ENCODE measurements around the gene KRT222. TPM values are rescaled to one million over a fixed set of nuclear protein-coding genes. Genes with fewer than 3 reads are reported as not detected.

Gene KRT222
- total RNA-seq, 1 donor from 2014 or later: not detected

GRCh38 chr17:40611840-40612474 is 53.0 kb downstream of the KRT222 start:
- H3K27ac Mint-ChIP-seq (ENCODE audit: unreplicated experiment): no peak overlapping the region
- H3K4me3 Mint-ChIP-seq (ENCODE audit: unreplicated experiment): no peak overlapping the region
- H3K4me1 Mint-ChIP-seq (ENCODE audit: low read depth): no peaks in the 10 kb centered on the region
- peaks cover 31% of the 10 kb centered on the region for H3K27me3 Mint-ChIP-seq (ENCODE audit: low read depth)
- H3K36me3 Mint-ChIP-seq (ENCODE audit: low read depth): peaks cover 1% of the 10 kb centered on the region
- no peaks in the 10 kb centered on the region for H3K9me3 Mint-ChIP-seq (ENCODE audit: low read depth)
- no peak for TF ChIP-seq CTCF (IDR thresholded peaks at IDR 0.05)
- no peak for DNase-seq (ENCODE audit: low spot score)

DNA sequence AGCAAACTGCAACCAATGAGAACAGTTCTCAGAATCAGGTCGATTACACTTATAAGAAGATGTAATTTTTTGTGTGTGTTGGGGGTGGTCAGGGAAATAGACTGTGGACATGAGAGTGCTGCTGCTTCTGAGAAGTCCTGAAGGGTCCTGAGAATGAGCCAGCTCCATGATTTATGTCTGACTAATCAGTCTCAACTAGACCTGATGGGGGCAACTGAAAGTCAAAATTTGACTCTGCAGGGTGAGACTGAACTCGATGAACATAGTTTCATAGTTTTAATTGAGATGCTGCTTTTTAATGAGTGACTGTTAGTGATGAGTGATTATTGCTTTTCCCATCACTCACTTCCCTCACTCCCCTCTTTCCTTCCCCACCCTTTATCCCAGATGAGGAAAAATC is 54.6 kb downstream of the KRT222 start:
- Mint-ChIP-seq H3K27ac (ENCODE audit: unreplicated experiment) (no peak overlapping the region), H3K9me3 (ENCODE audit: low read depth) (no peaks in the 10 kb centered on the region), H3K4me1 (ENCODE audit: low read depth) (no peaks in the 10 kb centered on the region), H3K36me3 (ENCODE audit: low read depth) (no peaks in the 10 kb centered on the region), H3K4me3 (ENCODE audit: unreplicated experiment) (no peak overlapping the region), H3K27me3 (ENCODE audit: low read depth) (peaks cover 20% of the 10 kb centered on the region)
- DNase-seq (ENCODE audit: low spot score): no peak
- no peak for TF ChIP-seq CTCF (IDR thresholded peaks at IDR 0.05)

GRCh38 chr17:40608061-40608581 is 56.9 kb downstream of the KRT222 start:
- Mint-ChIP-seq H3K27ac (ENCODE audit: unreplicated experiment) (no peak overlapping the region), H3K36me3 (ENCODE audit: low read depth) (no peaks in the 10 kb centered on the region), H3K4me3 (ENCODE audit: unreplicated experiment) (no peak overlapping the region), H3K4me1 (ENCODE audit: low read depth) (no peaks in the 10 kb centered on the region), H3K27me3 (ENCODE audit: low read depth) (peaks cover 11% of the 10 kb centered on the region), H3K9me3 (ENCODE audit: low read depth) (no peaks in the 10 kb centered on the region)
- DNase-seq (ENCODE audit: low spot score): no peak
- no peak for TF ChIP-seq CTCF (IDR thresholded peaks at IDR 0.05)

GRCh38 chr17:40607641-40608040 is 57.3 kb downstream of the KRT222 start:
- DNase-seq (ENCODE audit: low spot score): no peak
- H3K4me3 Mint-ChIP-seq (ENCODE audit: unreplicated experiment): no peak overlapping the region
- peaks cover 9% of the 10 kb centered on the region for H3K27me3 Mint-ChIP-seq (ENCODE audit: low read depth)
- no peaks in the 10 kb centered on the region for H3K4me1 Mint-ChIP-seq (ENCODE audit: low read depth)
- H3K27ac Mint-ChIP-seq (ENCODE audit: unreplicated experiment): no peak overlapping the region
- no peaks in the 10 kb centered on the region for H3K36me3 Mint-ChIP-seq (ENCODE audit: low read depth)
- no peak for TF ChIP-seq CTCF (IDR thresholded peaks at IDR 0.05)
- no peaks in the 10 kb centered on the region for H3K9me3 Mint-ChIP-seq (ENCODE audit: low read depth)

DNA sequence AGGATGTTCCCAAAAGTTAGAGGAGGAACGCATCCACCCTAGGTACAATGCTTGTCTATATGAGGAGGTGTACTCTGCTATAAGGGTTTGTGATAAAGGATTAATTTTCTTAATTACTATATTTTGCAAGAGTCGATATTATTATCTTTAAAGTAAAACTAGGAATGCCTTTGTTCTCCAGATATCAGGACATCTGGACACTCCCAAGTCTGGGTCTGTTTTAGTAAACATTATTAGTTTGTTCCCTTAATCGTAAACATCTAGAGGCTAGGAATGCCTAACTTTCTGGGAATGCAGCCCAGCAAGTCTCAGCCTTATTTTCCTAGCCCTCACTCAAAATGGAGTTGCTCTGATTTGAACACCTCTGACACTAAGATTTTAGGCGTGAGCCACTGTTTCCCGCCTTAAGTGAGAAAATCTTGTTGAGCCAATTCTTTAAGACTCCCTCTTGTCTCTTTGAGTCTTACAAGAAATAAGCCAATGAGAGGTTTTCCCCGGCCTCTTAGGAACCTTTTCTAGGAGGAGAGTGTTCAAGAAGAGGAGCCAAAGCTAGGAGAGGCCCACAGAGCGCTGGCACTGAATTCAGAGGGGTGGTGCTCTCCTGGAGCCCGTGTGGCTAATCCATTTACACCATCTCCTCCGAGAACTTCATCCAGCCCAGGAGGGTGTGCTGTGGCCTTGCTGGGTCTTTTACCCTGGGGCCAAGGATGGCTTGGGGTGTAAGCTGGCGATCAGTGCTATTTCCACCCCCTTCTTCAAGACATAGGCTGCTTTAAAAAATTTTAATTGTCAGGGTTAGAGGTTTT is 58.2 kb downstream of the KRT222 start:
- Mint-ChIP-seq H3K27me3 (ENCODE audit: low read depth) (peaks cover 4% of the 10 kb centered on the region), H3K27ac (ENCODE audit: unreplicated experiment) (no peak overlapping the region), H3K9me3 (ENCODE audit: low read depth) (no peaks in the 10 kb centered on the region), H3K36me3 (ENCODE audit: low read depth) (no peaks in the 10 kb centered on the region), H3K4me3 (ENCODE audit: unreplicated experiment) (no peak overlapping the region), H3K4me1 (ENCODE audit: low read depth) (no peaks in the 10 kb centered on the region)
- DNase-seq (ENCODE audit: low spot score): no peak
- no peak for TF ChIP-seq CTCF (IDR thresholded peaks at IDR 0.05)

Measured in chondrocyte (in vitro differentiated cells).